Measurements from ENCODE around the gene EMB. TPM values are rescaled to one million over a fixed set of nuclear protein-coding genes. Genes with fewer than 3 reads are reported as not detected.
"Not testable (repeated sequence)": the region's sequence is repeated elsewhere in the genome, so short reads cannot be mapped to it uniquely, and the experiment has no call there.

Gene EMB
- total RNA-seq, 4 donors from 2014 or later: 40.2 to 66.1 (median 46.1) TPM

DNA sequence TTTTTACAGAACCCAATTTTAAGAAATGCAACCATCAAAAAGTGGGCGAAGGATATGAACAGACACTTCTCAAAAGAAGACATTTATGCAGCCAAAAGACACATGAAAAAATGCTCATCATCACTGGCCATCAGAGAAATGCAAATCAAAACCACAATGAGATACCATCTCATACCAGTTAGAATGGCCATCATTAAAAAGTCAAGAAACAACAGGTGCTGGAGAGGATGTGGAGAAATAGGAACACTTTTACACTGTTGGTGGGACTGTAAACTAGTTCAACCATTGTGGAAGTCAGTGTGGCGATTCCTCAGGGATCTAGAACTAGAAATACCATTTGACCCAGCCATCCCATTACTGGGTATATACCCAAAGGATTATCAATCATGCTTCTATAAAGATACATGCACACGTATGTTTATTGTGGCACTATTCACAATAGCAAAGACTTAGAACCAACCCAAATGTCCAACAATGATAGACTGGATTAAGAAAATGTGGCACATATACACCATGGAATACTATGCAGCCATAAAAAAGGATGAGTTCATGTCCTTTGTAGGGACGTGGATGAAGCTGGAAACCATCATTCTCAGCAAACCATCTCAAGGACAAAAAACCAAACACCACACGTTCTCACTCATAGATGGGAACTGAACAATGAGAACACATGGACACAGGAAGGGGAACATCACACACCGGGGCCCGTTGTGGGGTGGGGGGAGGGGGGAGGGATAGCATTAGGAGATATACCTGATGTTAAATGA is 19.7 kb downstream of the EMB start:
- ATAC-seq (ENCODE audit: low FRiP score); DNase-seq (ENCODE audit: low spot score): not testable (repeated sequence)

DNA sequence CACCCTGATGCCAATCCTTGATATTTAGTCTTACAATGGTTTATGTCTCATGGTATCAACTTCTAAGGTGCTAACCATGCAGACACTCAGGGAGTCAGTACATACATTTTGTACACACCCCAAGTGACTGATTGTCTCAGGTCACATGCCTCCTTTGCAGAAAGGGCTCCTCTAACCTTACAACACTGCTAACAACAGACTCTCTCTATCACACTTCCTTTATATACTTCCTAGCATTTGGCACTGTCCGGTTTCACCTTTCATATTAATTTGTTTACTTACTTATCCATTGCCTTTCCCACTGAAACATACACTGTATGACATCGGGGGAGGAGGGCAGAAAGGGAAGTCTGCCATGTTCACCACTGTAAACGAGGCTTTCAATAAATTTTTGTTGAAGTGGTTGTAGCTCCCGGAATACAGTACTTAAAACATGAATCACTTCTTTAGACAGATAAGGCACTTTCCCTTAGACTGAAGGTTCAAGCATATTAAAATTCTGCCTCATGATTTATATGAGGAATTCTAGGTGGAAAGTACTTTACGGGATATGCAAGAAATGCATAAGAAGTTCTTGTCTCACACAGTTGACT is 20.6 kb downstream of the EMB start:
- ATAC-seq (ENCODE audit: low FRiP score) (no peak), DNase-seq (ENCODE audit: low spot score) (no peak)
- TF ChIP-seq, protein P1, sequence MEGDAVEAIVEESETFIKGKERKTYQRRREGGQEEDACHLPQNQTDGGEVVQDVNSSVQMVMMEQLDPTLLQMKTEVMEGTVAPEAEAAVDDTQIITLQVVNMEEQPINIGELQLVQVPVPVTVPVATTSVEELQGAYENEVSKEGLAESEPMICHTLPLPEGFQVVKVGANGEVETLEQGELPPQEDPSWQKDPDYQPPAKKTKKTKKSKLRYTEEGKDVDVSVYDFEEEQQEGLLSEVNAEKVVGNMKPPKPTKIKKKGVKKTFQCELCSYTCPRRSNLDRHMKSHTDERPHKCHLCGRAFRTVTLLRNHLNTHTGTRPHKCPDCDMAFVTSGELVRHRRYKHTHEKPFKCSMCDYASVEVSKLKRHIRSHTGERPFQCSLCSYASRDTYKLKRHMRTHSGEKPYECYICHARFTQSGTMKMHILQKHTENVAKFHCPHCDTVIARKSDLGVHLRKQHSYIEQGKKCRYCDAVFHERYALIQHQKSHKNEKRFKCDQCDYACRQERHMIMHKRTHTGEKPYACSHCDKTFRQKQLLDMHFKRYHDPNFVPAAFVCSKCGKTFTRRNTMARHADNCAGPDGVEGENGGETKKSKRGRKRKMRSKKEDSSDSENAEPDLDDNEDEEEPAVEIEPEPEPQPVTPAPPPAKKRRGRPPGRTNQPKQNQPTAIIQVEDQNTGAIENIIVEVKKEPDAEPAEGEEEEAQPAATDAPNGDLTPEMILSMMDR (IDR thresholded peaks at IDR 0.05): no peak

DNA sequence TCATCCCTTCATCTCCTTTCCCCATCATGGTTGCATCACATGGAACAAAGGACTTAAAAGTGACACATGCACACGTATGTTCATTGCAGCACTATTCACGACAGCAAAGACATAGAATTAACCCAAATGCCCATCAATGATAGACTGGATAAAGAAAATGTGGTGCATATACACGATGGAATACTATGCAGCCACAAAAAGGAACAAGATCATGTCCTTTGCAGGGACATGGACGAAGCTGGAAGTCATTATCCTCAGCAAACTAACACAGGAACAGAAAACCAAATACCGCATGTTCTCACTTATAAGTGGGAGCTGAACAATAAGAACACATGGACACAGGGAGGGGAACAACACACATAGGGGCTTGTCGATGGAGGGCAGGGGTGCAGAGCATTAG is 21.4 kb downstream of the EMB start:
- not testable (repeated sequence) for ATAC-seq (ENCODE audit: low FRiP score); DNase-seq (ENCODE audit: low spot score)

DNA sequence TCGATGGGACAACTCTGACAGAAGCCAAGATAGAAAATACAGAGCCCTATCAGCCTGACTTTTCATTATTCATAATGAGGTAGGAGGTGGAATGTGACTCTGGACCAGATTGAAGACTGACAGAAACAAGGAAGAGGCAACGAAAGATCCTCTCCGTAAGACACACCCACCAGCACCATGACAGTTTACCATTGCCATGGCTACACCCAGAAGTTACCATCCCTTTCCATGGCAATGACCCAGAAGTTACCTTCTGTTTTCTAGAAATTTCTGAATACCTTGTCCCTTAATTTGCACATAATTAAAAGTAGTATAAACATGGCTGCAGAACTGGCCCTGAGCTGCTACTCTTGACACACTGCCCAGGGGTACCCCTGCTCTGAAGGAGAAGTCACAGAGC is 24.5 kb downstream of the EMB start:
- DNase-seq (ENCODE audit: low spot score); ATAC-seq (ENCODE audit: low FRiP score): not testable (repeated sequence)

DNA sequence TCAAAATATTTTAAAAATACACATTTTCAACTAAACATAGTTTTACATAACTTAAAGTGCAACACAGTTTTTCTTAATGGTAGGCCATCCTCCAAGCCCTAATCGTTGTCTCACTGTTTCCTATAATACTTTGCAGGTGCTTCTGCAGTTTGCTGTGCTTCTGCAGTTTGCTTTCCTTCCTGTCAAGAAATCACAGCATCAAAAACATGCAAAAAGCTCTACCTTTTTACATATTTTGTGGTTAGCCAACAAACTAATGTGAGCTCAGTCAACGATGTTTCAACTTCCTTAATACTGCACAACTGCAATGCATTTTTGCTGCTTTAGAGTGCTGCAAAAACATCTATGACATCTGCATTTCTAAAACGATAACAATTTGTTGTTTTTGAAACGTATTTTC is 25.2 kb downstream of the EMB start:
- DNase-seq (ENCODE audit: low spot score): no peak
- no peak for ATAC-seq (ENCODE audit: low FRiP score)
- TF ChIP-seq, protein P1 (IDR thresholded peaks at IDR 0.05): no peak

DNA sequence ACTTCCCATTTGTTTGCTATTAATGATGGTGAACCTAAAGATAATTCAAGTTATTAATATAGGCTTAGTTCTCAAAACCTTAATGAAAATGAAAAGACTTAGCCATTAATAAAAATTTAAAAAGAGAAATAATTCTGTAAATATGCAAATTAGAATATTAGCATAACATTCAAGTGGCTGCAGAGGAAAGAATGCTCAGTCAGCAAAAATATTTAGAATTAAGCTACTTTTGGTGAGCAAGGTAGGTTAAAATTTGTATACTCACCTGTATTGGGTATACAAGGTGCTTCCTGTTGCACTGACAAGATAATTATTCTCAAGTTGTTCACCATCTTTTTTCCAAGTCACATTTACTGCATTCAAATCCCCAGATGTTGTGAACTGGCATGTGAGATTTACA is 30.2 kb downstream of the EMB start:
- ATAC-seq (ENCODE audit: low FRiP score): not testable (repeated sequence)

DNA sequence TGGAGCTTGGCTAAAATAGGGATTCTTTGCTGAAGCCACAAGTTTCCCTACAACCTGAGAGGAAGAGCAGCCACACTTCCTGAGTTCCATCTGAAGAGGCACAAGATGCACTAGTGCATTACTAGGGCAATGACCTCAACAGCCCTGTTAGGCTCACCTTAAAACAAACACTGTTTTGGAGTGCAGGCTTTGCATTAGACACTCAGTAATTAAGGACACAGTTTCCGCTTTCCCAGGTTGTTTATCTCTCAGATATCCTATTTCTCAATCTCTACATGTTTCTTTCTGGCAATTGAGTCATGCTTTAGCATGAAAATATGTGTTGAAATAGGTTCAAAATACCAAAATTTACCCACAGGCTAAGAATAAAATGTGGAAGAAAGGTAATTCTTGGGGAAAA is 34.2 kb downstream of the EMB start:
- DNase-seq (ENCODE audit: low spot score) (no peak), ATAC-seq (ENCODE audit: low FRiP score) (peak; percentile 77)
- TF ChIP-seq, protein P1 (IDR thresholded peaks at IDR 0.05): no peak

More for the DNA sequence above, 30.2 kb downstream of the EMB start:
- not testable (repeated sequence) for DNase-seq (ENCODE audit: low spot score)

DNA sequence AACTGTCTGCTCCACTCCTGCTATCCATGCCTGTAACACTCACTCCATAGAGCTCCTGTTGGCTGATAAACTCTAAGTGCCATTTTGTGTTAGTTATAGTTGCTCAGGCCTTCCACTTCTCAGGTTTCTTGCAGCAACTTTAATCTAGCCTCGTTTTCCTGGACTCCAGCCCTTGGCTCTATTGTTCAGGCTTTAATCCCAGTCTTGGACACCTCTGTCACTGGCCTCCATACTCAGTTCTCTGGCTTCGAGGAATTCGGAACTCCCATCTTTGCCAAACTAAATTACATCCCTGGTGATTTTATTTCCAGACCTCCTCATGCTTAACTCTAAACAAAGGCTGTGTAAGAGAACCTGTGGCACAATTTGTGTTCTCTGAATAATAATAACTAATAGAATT is 39.8 kb downstream of the EMB start:
- ATAC-seq (ENCODE audit: low FRiP score) (no peak), DNase-seq (ENCODE audit: low spot score) (no peak)
- TF ChIP-seq, protein P1 (IDR thresholded peaks at IDR 0.05): no peak

DNA sequence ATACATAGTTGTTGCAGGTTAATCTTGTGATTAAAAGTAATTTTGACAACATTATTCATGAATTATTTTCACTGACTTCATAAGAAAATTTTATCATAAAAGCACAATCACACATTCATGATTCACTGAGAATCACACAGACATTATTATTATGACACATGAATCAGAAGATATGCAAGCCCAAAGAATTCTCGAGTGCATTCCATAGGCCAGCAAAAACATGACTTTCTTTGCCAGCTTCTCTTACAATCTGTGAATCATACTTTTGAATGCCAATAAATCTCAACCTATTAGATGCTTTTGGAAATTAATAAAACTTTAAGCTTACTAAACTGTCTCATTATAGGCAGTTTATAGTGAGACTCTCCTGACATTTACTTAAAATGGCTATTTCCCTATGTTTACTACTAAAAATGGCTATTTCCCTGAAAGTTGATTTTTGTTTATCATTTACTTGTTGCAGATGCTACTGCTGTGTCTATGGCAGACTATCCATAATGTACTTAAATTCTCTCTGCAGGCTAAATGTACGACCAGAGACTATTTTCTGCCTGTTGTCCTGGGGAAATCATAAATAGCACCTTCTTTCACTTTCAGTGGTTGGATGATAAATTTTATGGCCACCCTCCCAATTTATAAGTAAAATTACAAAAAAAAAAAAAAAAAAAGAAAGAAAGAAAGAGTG is 47.0 kb downstream of the EMB start:
- DNase-seq (ENCODE audit: low spot score): not testable (repeated sequence)
- ATAC-seq (ENCODE audit: low FRiP score): peak; percentile 95

DNA sequence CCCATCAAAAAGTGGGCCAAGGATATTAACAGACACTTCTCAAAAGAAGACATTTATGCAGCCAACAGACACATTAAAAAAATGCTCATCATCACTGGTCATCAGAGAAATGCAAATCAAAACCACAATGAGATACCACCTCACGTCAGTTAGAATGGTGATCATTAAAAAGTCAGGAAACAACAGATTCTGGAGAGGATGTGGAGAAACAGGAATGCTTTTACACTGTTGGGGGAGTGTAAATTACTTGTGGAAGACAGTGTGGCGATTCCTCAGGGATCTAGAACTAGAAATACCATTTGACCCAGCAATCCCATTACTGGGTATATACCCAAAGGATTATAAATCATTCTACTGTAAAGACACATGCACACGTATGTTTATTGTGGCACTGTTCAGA is 48.8 kb downstream of the EMB start:
- not testable (repeated sequence) for ATAC-seq (ENCODE audit: low FRiP score); DNase-seq (ENCODE audit: low spot score)

DNA sequence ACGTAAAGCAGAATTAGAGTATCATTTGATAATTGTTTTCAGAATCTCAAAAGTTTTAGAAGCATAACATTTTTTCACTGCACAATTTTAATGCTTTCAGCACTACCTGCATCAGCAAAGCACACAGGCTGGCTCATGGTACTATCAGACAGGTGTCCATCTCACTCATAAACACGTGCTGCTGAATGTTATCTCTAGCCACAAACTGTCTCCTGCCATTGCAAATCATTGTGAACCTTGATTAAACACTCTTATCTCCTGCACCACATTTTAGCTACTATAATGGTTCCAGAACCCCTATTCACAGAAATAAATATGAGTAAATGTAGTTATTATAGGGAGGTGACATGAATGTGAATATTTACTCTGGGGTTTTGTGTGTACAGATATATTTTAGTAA is 56.7 kb downstream of the EMB start:
- ATAC-seq (ENCODE audit: low FRiP score); DNase-seq (ENCODE audit: low spot score): not testable (repeated sequence)

DNA sequence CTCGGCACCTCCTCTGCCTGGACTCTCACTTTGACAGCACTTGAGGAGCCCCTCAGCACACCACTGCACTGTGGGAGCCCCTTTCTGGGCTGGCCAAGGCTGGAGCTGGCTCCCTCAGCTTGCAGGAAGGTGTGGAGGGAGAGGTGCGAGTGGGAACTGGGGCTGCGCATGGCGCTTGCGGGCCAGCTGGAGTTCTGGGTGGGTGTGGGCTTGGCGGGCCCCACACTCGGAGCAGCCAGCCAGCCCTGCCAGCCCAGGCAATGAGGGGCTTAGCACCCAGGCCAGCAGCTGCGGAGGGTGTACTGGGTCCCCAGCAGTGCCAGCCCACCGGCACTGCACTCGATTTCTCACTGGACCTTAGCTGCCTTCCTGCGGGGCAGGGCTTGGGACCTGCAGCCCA is 64.4 kb downstream of the EMB start:
- ATAC-seq (ENCODE audit: low FRiP score); DNase-seq (ENCODE audit: low spot score): not testable (repeated sequence)

DNA sequence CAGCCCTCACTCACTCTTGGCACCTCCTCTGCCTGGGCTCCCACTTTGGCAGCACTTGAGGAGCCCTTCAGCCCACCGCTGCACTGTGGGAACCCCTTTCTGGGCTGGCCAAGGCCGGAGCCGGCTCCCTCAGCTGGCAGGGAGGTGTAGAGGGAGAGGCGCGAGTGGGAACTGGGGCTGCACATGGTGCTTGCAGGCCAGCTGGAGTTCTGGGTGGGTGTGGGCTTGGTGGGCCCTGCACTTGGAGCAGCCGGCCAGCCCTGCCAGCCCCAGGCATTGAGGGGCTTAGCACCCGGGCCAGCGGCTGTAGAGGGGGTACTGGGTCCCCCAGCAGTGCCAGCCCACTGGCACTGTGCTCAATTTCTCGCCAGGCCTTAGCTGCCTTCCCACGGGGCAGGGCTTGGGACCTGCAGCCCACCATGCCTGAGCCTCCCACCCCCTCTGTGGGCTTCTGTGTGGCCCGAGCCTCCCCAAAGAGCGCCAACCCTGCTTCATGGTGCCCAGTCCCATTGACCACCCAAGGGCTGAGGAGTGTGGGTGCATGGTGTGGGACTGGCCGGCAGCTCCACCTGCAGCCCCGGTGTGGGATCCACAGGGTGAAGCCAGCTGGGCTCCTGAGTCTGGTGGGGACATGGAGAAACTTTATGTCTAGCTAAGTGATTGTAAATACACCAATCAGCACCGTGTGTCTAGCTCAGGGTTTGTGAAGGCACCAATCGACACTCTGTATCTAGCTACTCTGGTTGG is 71.6 kb downstream of the EMB start:
- not testable (repeated sequence) for DNase-seq (ENCODE audit: low spot score); ATAC-seq (ENCODE audit: low FRiP score)

Measured in omental fat pad (tissue), 4 donors.